Right cardiac atrium (tissue), 5 donors: ENCODE measurements around the gene SAMM50. TPM values are rescaled to one million over a fixed set of nuclear protein-coding genes. Genes with fewer than 3 reads are reported as not detected.

Experiments
- ATAC-seq, 2 donors: fragments of 200-7000 bp; cut with Tn5 transposase; one replicate each; pipeline versions ENCODE4 v1.8.0 to v1.9.1; 2020; ENCODE audit warnings: moderate library complexity in 2 of 2, mild to moderate bottlenecking in 1 of 2
- DNase-seq, 3 donors: peaks; one replicate each; pipeline ENCODE4 v3.0.0-alpha.2; 2020
- H3K27ac ChIP-seq: one replicate; pipeline ENCODE4 v1.5.1; 2013; ENCODE audit warnings: mild to moderate bottlenecking, low read length, control low read depth, moderate library complexity
- H3K27me3 ChIP-seq: one replicate; pipeline ENCODE4 v1.6.1; 2013; ENCODE audit not compliant: control insufficient read depth, insufficient read depth
- H3K4me1 ChIP-seq: one replicate; pipeline ENCODE4 v1.6.1; 2013; ENCODE audit warnings: low read length; ENCODE audit not compliant: control insufficient read depth, insufficient read depth
- H3K4me3 ChIP-seq: one replicate; pipeline ENCODE4 v1.5.1; 2013; ENCODE audit warnings: low read length, control low read depth
- H3K9me3 ChIP-seq: one replicate; pipeline ENCODE4 v1.6.1; 2013; ENCODE audit warnings: low read length; ENCODE audit not compliant: control insufficient read depth
- WGBS: extraction: QIAGEN DNeasy Blood & Tissue Kit; methylation state at CpG from one replicate; pipeline ENCODE4 v1.1.7; 2013; 5-methylcytosine and 5-hydroxymethylcytosine counted together
- intact Hi-C, 4 donors: fragments of 100-400 bp; cut with DNase I; formaldehyde crosslinking; loops; one replicate each; pipeline versions ENCODE4 v1.11.0 to v1.14.0; 2022 to 2023
- polyA plus RNA-seq: library from polyadenylated mRNA; stranded (reverse); fragments of 200-250 nt; gene quantifications from one replicate; pipeline ENCODE4 v1.2.3, GENCODE V29; 2013
- total RNA-seq, 4 donors: library from RNA; stranded (reverse); fragmentation: NEBNext Ultra II Directional; extraction: Animal tissue kit (Norgen Biotek cat#: 25700); gene quantifications; one replicate each; pipeline ENCODE4 v1.2.1, GENCODE V29; 2021
- donor health status: healthy with polysubstance abuse.
- donor health status: DM: no; HTN: yes; CAD: no.
- donor health status: DM: no; HTN: no; CAD: no.
- donor health status: DM: no; HTN: yes; CAD: no; lungs with severe emphysema.
- donor health status: DM: yes; HTN: yes; CAD: no.

Gene SAMM50
- total and polyA plus RNA-seq, 5 donors, result 48.0 to 65.3 (median 60.6) TPM

GRCh38 chr22:43923631-43924464 lies 31.4 kb upstream of the SAMM50 start, which contains the start of gene PNPLA3:
PNPLA3 (plus strand) TSS chr22:43923805; CDS start chr22:43923912, 107 bp downstream.
- DNase-seq (peak; percentile 94 to 97 (median 96)), ATAC-seq (peak; percentile 94 to 96)
- WGBS, result 2% methylated on average over 100 of the region's 100 CpGs
- Histone ChIP-seq H3K4me3 (peak within 1 kb of the TSS; percentile 33), H3K9me3 (no peaks in the 10 kb centered on the region), H3K27me3 (no peaks in the 10 kb centered on the region), H3K27ac (no peak within 1 kb of the TSS), H3K4me1 (no peaks in the 10 kb centered on the region)
- intact Hi-C loops, result no loop called here

DNA sequence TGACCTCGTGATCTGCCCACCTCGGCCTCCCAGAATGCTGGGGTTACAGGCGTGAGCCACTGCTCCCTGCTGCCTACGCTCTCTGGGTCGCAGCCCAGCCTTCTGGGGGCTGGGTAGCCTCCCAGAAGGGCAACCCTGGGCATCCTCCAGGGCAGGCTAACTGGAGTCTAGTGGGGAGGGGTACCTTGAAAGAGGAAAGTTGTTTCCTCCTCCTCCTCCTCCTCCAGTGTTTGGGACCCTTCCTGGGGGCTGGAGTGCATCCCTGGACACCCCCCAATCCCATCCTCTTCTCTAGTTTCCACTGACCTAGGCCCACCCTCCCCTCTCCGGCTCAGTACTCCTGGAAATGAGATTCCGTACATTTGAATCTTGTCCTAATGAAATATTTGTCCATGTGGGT lies 30.4 kb upstream of the SAMM50 start:
- Histone ChIP-seq H3K9me3 (no peaks in the 10 kb centered on the region), H3K4me1 (no peaks in the 10 kb centered on the region), H3K27me3 (no peaks in the 10 kb centered on the region), H3K27ac (no peak overlapping the region), H3K4me3 (no peak overlapping the region)
- intact Hi-C loops, result no loop called here
- no peak for ATAC-seq
- DNase-seq, result no peak
- 62% methylated on average over 7 of the region's 7 CpGs for WGBS

GRCh38 chr22:43925433-43926348 lies 29.6 kb upstream of the SAMM50 start:
- intact Hi-C loops, result no loop called here
- H3K4me3 ChIP-seq, result no peak overlapping the region
- H3K9me3 ChIP-seq, result no peaks in the 10 kb centered on the region
- no peaks in the 10 kb centered on the region for H3K27me3 ChIP-seq
- no peaks in the 10 kb centered on the region for H3K4me1 ChIP-seq
- no peak overlapping the region for H3K27ac ChIP-seq
- no peak for ATAC-seq
- 70% methylated on average over 6 of the region's 6 CpGs for WGBS
- DNase-seq, result peak in 1 of 3 donors; percentile 21

GRCh38 chr22:43926349-43926710 lies 28.9 kb upstream of the SAMM50 start:
- Histone ChIP-seq H3K27me3 (no peaks in the 10 kb centered on the region), H3K27ac (no peak overlapping the region), H3K4me1 (no peaks in the 10 kb centered on the region), H3K4me3 (no peak overlapping the region), H3K9me3 (no peaks in the 10 kb centered on the region)
- ATAC-seq (no peak), DNase-seq (no peak)
- intact Hi-C loops, result no loop called here
- 87% methylated on average over 1 of the region's 1 CpG for WGBS

GRCh38 chr22:43928468-43928867 lies 26.8 kb upstream of the SAMM50 start:
- 76% methylated on average over 5 of the region's 5 CpGs for WGBS
- Histone ChIP-seq H3K27me3 (no peaks in the 10 kb centered on the region), H3K4me1 (no peaks in the 10 kb centered on the region), H3K4me3 (no peak overlapping the region), H3K9me3 (no peaks in the 10 kb centered on the region), H3K27ac (no peak overlapping the region)
- DNase-seq, result no peak
- intact Hi-C loops, result no loop called here
- ATAC-seq, result no peak

DNA sequence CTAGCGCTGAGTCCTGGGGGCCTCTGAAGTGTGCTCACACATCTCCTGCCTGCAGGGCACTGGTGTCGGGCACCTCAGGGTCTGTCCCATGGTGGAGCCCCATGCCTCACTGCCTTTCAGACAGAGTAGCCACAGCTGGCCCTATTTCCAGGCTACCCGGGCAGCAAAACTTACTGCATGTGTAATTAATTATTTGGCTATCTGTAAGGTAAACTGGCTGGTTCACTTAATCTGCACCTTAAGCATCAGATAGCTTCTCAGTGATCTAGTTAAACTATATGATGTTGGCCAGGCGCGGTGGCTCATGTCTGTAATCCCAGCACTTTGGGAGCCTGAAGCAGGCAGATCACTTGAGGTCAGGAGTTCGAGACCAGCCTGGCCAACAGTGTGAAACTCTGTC lies 26.3 kb upstream of the SAMM50 start:
- 91% methylated on average over 6 of the region's 6 CpGs for WGBS
- intact Hi-C loops, result no loop called here
- H3K27me3 ChIP-seq, result no peaks in the 10 kb centered on the region
- DNase-seq (no peak), ATAC-seq (no peak)
- H3K27ac ChIP-seq, result no peak overlapping the region
- H3K9me3 ChIP-seq, result no peaks in the 10 kb centered on the region
- no peak overlapping the region for H3K4me3 ChIP-seq
- no peaks in the 10 kb centered on the region for H3K4me1 ChIP-seq

DNA sequence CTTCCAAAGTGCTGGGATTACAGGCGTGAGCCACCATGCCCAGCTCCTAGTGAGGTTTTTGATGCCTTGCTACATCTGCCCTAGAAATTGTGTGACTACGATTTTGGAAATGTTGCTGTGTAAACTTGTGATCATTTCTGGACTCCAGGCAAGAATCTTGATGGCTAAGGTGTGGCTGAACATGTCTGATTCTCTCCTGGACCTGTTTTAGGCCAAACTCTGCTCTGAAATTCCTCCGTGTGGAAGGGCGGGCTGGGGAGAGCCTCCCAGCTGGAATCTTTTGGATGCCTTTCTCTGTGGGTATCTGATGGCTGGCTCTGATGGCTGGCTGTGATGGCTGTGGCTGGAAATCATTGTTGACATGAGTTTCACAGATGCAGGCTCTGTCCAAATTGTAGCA lies 23.5 kb upstream of the SAMM50 start:
- H3K4me3 ChIP-seq, result no peak overlapping the region
- ATAC-seq, result no peak
- no peaks in the 10 kb centered on the region for H3K4me1 ChIP-seq
- no peak for DNase-seq
- no peaks in the 10 kb centered on the region for H3K9me3 ChIP-seq
- 69% methylated on average over 4 of the region's 4 CpGs for WGBS
- H3K27me3 ChIP-seq, result no peaks in the 10 kb centered on the region
- intact Hi-C loops, result no loop called here
- H3K27ac ChIP-seq, result no peak overlapping the region

GRCh38 chr22:43941449-43941848 lies 13.8 kb upstream of the SAMM50 start:
- WGBS, result 83% methylated on average over 6 of the region's 6 CpGs
- Histone ChIP-seq H3K4me1 (no peaks in the 10 kb centered on the region), H3K27ac (no peak overlapping the region), H3K4me3 (no peak overlapping the region), H3K27me3 (no peaks in the 10 kb centered on the region), H3K9me3 (no peaks in the 10 kb centered on the region)
- intact Hi-C loops, result no loop called here
- no peak for ATAC-seq
- DNase-seq, result no peak

- intact Hi-C loops, result no loop called here
- DNase-seq (no peak), ATAC-seq (peak in 1 of 2 donors; percentile 16)
- 73% methylated on average over 20 of the region's 20 CpGs for WGBS
- H3K4me3 ChIP-seq, result no peak overlapping the region
- H3K4me1 ChIP-seq, result no peaks in the 10 kb centered on the region
- H3K27me3 ChIP-seq, result no peaks in the 10 kb centered on the region
- no peaks in the 10 kb centered on the region for H3K9me3 ChIP-seq
- H3K27ac ChIP-seq, result no peak overlapping the region
Measured at GRCh38 chr22:43944670-43945430, 10.4 kb upstream of the SAMM50 start.

GRCh38 chr22:43945632-43946383 lies 9.4 kb upstream of the SAMM50 start:
- peak; percentile 81 to 83 for ATAC-seq
- peak; percentile 53 to 80 (median 72) for DNase-seq
- 50% methylated on average over 12 of the region's 12 CpGs for WGBS
- H3K4me1 ChIP-seq, result no peaks in the 10 kb centered on the region
- H3K27me3 ChIP-seq, result no peaks in the 10 kb centered on the region
- H3K27ac ChIP-seq, result no peak overlapping the region
- H3K4me3 ChIP-seq, result no peak overlapping the region
- intact Hi-C loops, result no loop called here
- no peaks in the 10 kb centered on the region for H3K9me3 ChIP-seq
